Hepatocyte (in vitro differentiated cells): ENCODE measurements around the gene RTN4RL2.

Experiments used
- EZH2 ChIP-seq: fragments of 200-600 bp; sonication (generic); IDR thresholded peaks from 2 replicates; pipeline ENCODE4 v1.6.1; 2016; ENCODE audit warnings: antibody characterized with exemption, mild to moderate bottlenecking, borderline replicate concordance
- EZH2phosphoT487 ChIP-seq: fragments of 200-600 bp; sonication (generic); IDR thresholded peaks from one replicate; pipeline ENCODE4 v1.6.1; 2018; ENCODE audit warnings: antibody characterized with exemption, mild to moderate bottlenecking, low read depth, moderate library complexity; ENCODE audit not compliant: unreplicated experiment, severe bottlenecking
- TF ChIP-seq, protein P1 (sequence below): fragments of 200-600 bp; sonication (generic); IDR thresholded peaks from 2 replicates; pipeline ENCODE4 v1.5.1; 2016; ENCODE audit warnings: antibody characterized with exemption, mild to moderate bottlenecking; ENCODE audit not compliant: poor library complexity

DNA sequence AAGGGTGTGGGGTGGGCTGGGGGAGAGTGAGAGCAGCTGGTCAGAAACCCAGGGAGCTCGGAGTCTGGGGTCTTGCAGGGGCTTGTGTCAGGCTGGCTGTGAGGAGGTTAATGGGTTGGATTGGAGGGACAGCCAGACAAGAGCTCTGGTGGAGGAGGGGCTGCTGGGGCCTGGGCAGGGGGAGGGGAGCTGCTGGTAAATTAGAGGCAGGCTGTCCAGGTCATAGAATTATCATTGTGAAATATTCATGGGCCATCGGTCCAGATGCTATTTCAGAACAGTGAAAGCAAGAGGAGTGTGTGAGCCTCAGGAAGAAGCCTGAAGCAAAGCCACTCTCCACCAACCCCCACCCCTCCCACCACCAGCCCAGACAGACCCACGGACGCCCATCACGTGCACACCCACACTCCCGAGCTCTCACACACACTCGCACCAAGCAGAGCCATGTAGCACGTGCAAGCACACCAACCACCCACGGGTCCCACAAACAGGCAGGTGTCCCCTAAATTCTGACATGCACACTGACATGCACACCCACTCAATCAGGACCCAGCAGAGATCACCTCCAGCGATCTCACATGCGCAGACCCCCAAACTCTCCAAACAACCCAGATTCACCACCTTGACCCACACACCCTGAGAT lies 18.8 kb downstream of the RTN4RL2 start:
- TF ChIP-seq, protein P1, sequence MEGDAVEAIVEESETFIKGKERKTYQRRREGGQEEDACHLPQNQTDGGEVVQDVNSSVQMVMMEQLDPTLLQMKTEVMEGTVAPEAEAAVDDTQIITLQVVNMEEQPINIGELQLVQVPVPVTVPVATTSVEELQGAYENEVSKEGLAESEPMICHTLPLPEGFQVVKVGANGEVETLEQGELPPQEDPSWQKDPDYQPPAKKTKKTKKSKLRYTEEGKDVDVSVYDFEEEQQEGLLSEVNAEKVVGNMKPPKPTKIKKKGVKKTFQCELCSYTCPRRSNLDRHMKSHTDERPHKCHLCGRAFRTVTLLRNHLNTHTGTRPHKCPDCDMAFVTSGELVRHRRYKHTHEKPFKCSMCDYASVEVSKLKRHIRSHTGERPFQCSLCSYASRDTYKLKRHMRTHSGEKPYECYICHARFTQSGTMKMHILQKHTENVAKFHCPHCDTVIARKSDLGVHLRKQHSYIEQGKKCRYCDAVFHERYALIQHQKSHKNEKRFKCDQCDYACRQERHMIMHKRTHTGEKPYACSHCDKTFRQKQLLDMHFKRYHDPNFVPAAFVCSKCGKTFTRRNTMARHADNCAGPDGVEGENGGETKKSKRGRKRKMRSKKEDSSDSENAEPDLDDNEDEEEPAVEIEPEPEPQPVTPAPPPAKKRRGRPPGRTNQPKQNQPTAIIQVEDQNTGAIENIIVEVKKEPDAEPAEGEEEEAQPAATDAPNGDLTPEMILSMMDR: no peak
- TF ChIP-seq EZH2 (no peak), EZH2phosphoT487 (no peak)
